ENCODE results near the gene LCN10. TPM values are rescaled to one million over a fixed set of nuclear protein-coding genes. Genes with fewer than 3 reads are reported as not detected.

The LCN10 gene
- total and polyA plus RNA-seq, 2 of the 13 experiments (the other 11 are each of a cell fraction or from before 2014, with no cell fraction given), result 0.53 to 0.61 TPM

GRCh38 chr9:136720251-136720897 lies 22.4 kb downstream of the LCN10 start:
- Histone ChIP-seq H2AFZ (ENCODE audit: low read length) (no peak overlapping the region), H3K27ac (ENCODE audit: extremely low read length, insufficient read depth, low read length) (no peak overlapping the region), H3K4me2 (ENCODE audit: low read depth, low read length) (no peak overlapping the region), H3K27me3 (ENCODE audit: control insufficient read depth in 1 of 2, insufficient read depth in 2 of 2, low read length in 2 of 2) (no peaks in the 10 kb centered on the region), H4K20me1 (ENCODE audit: insufficient read depth, low read length) (peaks cover 27% of the 10 kb centered on the region), H3K4me3 (replicated peaks in 1 of 3; ENCODE audit: insufficient read depth in 1 of 3, low read depth in 2 of 3, low read length in 3 of 3) (no peak overlapping the region), H3K4me1 (ENCODE audit: insufficient read depth, low read length) (peaks cover 13% of the 10 kb centered on the region), H3K79me2 (ENCODE audit: insufficient read depth, low read length) (no peaks in the 10 kb centered on the region), H3K36me3 (replicated peaks in 1 of 2; ENCODE audit: control insufficient read depth in 1 of 2, insufficient read depth in 2 of 2, low read length in 2 of 2) (peaks cover 6 to 11% of the 10 kb centered on the region in 2 experiments; a peak in 4 of 5 replicates), H3K9ac (ENCODE audit: insufficient read depth, low read depth, low read length) (no peak overlapping the region), H3K9me3 (ENCODE audit: low read length) (no peaks in the 10 kb centered on the region)
- ChIA-PET POLR2A (interaction anchor here (2.0 kb wide), 1 partner anchor 8 kb away, joined by 7 read pairs; no protein-coding TSS in a partner anchor), CTCF (ENCODE audit: low intra/inter-chr PET ratio, low total read pairs) (no interaction called here)
- FAIRE-seq (no peak), DNase-seq (ENCODE audit: low spot score) (no peak), ATAC-seq (peak; percentile 6)
- TF ChIP-seq HDAC1 (CRISPR knock-in tag; IDR thresholded peaks at IDR 0.05), result no peak
- TF ChIP-seq, protein P1, sequence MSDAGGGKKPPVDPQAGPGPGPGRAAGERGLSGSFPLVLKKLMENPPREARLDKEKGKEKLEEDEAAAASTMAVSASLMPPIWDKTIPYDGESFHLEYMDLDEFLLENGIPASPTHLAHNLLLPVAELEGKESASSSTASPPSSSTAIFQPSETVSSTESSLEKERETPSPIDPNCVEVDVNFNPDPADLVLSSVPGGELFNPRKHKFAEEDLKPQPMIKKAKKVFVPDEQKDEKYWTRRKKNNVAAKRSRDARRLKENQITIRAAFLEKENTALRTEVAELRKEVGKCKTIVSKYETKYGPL (CRISPR knock-in tag; IDR thresholded peaks at IDR 0.05), result no peak
- no peak for TF ChIP-seq BCL3 (CRISPR knock-in tag; IDR thresholded peaks at IDR 0.05)
- no peak for TF ChIP-seq TFDP2 (CRISPR knock-in tag; IDR thresholded peaks at IDR 0.05)
- no peak for TF ChIP-seq NFE2L2 (IDR thresholded peaks at IDR 0.05; ENCODE audit: low read length)
- no peak for TF ChIP-seq KDM4B (CRISPR knock-in tag; IDR thresholded peaks at IDR 0.05)
- no peak for TF ChIP-seq ZNF20 (CRISPR knock-in tag; IDR thresholded peaks at IDR 0.05)
- TF ChIP-seq ZNF605 (CRISPR knock-in tag; IDR thresholded peaks at IDR 0.05), result no peak
- TF ChIP-seq AGO2 (optimal IDR thresholded peaks at IDR 0.05; ENCODE audit: low read depth, low read length), result peak; percentile 88
- no peak for TF ChIP-seq NR2F6 (IDR thresholded peaks at IDR 0.05)
- no peak for TF ChIP-seq NR2F6 (CRISPR knock-in tag; IDR thresholded peaks at IDR 0.05)
- TF ChIP-seq ZNF639 (CRISPR knock-in tag; conservative IDR thresholded peaks at IDR 0.05), result no peak
- no peak for TF ChIP-seq SNRNP70 (IDR thresholded peaks at IDR 0.05; ENCODE audit: low read depth, low read length)
- peak; percentile 24; the same call in 1 of the 2 replicates for TF ChIP-seq PATZ1 (CRISPR knock-in tag; IDR thresholded peaks at IDR 0.05)
- intact Hi-C loops (cut with micrococcal nuclease; ENCODE audit: unreplicated experiment) (no loop called here), in situ Hi-C loops (cut with HindIII; ENCODE audit: extremely low pct_ligation_motif_present, low pct_unique_long_range_greater_than_20kb) (no loop called here)
- WGBS (ENCODE audit: low lambda C conversion rate), result 75% methylated on average over 4 of the region's 20 CpGs
- no TSS peak for BruUV-seq (replicated peaks)
